Fibroblast of mammary gland (primary cell): Measurements from ENCODE around the gene IGFBP1.
"Not testable (repeated sequence)": the region's sequence is repeated elsewhere in the genome, so short reads cannot be mapped to it uniquely, and the experiment has no call there.

Source experiments
- DNase-seq: peaks from one replicate; pipeline ENCODE4 v3.0.0-alpha.2; 2010; ENCODE audit warnings: low read depth
- H3K4me3 ChIP-seq: 2 replicates; pipeline ENCODE4 v1.5.1; 2011; ENCODE audit warnings: low read depth, mild to moderate bottlenecking, low read length, moderate library complexity; ENCODE audit not compliant: control insufficient read depth
- TF ChIP-seq, protein P1 (sequence below): conservative IDR thresholded peaks from 2 replicates; pipeline ENCODE4 v1.5.1; 2011; ENCODE audit warnings: low read depth, low read length, inconsistent platforms; ENCODE audit not compliant: control insufficient read depth, insufficient read depth

The IGFBP1 gene

DNA sequence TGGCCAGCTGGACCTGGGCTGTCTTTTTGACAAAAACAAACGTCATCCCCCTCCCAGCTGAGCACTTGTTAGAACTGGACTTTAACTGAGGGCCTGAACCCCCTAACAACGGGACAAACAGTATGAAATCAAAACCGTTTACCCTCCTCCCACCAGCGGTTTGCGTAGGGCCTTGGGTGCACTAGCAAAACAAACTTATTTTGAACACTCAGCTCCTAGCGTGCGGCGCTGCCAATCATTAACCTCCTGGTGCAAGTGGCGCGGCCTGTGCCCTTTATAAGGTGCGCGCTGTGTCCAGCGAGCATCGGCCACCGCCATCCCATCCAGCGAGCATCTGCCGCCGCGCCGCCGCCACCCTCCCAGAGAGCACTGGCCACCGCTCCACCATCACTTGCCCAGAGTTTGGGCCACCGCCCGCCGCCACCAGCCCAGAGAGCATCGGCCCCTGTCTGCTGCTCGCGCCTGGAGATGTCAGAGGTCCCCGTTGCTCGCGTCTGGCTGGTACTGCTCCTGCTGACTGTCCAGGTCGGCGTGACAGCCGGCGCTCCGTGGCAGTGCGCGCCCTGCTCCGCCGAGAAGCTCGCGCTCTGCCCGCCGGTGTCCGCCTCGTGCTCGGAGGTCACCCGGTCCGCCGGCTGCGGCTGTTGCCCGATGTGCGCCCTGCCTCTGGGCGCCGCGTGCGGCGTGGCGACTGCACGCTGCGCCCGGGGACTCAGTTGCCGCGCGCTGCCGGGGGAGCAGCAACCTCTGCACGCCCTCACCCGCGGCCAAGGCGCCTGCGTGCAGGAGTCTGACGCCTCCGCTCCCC is at the start of gene IGFBP1:
Gene IGFBP1, plus strand, starts transcription at position 304 of the 808 bp plus-strand sequence. Its CDS starts 165 bp downstream, at position 469.
- no peak for DNase-seq

GRCh38 chr7:45838852-45839251 is 49.4 kb upstream of the IGFBP1 start:
- DNase-seq, H3K4me3 ChIP-seq: not testable (repeated sequence)

More for the DNA sequence above, at the start of gene IGFBP1:
- H3K4me3 ChIP-seq: no peak within 1 kb of the TSS
- TF ChIP-seq, protein P1, sequence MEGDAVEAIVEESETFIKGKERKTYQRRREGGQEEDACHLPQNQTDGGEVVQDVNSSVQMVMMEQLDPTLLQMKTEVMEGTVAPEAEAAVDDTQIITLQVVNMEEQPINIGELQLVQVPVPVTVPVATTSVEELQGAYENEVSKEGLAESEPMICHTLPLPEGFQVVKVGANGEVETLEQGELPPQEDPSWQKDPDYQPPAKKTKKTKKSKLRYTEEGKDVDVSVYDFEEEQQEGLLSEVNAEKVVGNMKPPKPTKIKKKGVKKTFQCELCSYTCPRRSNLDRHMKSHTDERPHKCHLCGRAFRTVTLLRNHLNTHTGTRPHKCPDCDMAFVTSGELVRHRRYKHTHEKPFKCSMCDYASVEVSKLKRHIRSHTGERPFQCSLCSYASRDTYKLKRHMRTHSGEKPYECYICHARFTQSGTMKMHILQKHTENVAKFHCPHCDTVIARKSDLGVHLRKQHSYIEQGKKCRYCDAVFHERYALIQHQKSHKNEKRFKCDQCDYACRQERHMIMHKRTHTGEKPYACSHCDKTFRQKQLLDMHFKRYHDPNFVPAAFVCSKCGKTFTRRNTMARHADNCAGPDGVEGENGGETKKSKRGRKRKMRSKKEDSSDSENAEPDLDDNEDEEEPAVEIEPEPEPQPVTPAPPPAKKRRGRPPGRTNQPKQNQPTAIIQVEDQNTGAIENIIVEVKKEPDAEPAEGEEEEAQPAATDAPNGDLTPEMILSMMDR: no peak

DNA sequence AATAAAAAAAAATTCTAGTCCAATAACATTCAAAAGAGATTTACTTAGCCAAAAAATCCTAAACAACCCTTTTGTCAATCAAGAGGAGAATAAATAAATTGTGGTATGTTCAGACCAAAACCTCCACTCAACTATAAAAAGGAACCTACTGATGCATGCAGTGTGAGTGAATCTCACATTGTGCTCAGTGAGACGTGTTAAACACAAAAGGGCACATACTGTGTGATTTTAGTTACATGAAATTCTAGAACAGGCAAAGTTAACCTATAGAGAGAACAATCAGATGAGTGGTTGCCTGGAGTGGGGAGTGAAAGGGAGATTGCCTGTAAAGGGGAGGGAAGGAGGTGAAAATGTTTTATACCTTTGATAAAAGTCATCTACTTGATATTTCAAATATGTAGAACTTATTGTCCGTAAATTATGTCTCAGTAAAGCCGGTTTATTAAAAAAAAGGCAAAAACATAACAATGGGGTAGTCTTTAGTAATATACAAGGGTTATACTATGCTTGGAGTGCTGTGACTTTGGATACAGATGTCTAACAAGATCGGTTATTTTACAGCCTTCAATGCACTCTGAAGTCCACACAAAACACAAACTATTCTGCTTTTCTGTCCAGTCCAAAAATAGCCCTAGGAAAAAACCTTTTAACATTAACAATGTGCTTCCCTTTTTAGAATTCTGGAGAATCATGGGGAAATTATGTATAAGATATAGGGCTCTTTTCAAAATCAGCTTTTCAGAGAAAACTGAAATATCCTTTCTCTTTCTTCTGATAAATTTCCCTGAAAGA is 46.2 kb upstream of the IGFBP1 start:
- not testable (repeated sequence) for H3K4me3 ChIP-seq, DNase-seq

DNA sequence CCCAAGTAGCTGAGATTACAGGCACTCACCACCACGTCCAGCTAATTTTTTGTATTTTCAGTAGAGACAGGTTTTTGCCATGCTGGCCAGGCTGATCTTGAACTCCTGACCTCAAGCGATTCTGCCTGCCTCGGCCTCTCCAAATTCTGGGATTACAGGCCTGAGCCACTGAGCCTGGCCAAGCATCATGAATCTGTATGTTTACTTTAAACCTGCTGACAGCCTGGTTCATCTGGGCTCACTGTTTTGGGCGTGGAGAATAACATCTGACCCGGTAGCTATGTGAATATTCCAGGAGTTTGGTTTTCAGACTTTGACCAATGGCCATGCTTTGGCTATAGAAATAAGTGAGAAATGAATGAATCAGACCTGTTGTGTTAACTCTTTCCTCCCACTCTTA is 41.8 kb upstream of the IGFBP1 start:
- not testable (repeated sequence) for H3K4me3 ChIP-seq, DNase-seq

DNA sequence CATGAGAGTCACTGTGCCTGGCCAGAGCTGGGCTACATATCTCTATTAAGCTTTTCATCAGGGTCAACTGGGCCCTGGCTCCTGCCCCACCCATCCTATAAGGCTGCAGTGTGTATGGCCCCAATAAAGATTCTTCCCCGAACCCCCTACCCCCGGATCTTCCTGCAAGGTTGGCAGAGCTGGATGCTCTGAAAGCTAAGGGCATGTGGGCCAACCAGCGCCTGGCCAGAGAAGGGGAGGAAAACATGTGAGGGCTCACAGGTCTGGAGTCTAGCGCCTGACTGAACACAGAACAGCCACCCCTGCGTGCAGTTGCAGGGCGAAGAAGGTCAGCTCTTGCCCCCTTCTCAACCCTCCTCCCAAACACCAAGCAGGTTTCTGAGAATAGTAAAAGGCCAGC is 39.6 kb upstream of the IGFBP1 start:
- H3K4me3 ChIP-seq, DNase-seq: not testable (repeated sequence)

DNA sequence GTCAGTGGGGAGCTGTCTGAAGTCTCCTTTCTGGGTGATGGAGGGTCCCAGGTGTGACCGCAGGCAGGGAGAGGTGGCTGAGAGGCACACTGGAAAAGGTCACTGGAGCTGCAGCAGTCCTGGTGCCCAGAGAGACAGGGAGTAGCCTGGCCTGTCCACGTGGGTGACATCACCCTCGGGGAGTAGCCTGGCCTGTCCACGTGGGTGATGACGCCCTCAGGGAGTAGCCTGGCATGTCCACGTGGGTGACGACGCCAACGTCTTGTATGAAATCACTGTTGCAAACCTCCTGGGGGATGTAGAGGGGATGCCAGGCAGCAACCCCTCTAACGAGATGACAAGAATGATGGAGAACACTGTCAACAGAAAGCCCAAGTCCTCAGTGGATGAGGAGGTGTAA is 35.3 kb upstream of the IGFBP1 start:
- DNase-seq: not testable (repeated sequence)

GRCh38 chr7:45853491-45853890 is 34.8 kb upstream of the IGFBP1 start:
- DNase-seq, H3K4me3 ChIP-seq: not testable (repeated sequence)

More for the DNA sequence above, 35.3 kb upstream of the IGFBP1 start:
- H3K4me3 ChIP-seq: not testable (repeated sequence)

DNA sequence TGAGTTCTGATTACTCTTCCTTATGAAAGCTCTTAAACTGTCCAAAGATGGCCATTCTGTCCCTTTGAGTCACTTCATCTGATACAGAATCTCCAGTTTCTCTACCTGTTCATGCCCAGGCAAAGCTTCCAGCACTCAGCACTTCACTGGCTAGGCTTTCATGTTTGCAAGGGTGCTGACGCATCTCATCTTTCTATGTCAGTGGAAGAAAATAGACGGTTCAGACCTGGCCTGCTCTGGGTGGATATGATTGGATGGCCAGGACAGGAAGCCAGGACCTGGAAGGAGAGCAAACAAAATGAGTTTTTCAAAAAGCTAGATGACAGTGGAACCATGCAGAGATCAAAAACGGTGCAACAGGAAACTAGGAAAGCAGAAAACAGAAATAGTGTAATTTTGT is 32.6 kb upstream of the IGFBP1 start:
- H3K4me3 ChIP-seq, DNase-seq: not testable (repeated sequence)

DNA sequence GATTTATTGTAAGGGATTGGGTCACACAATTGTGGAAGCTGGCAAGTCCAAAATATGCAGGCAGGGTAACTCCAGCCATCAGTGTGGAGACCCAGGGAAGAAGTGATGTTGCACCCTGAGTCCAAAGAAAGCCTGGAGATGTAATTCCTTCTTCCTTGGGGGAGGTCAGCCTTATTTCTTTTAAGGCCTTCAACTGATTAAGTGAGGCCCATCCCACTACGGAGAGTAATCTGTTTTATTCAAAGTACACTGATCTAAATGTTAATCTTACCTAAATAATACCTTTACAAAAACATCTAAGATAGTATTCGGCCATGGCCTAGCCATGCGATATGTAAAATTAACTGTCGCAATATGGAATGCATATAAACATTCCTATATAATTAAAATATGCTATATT is 31.4 kb upstream of the IGFBP1 start:
- not testable (repeated sequence) for DNase-seq, H3K4me3 ChIP-seq

GRCh38 chr7:45863715-45864114 is 24.6 kb upstream of the IGFBP1 start:
- TF ChIP-seq, protein P1: peak; percentile 21
- H3K4me3 ChIP-seq: no peak overlapping the region
- no peak for DNase-seq

- DNase-seq: no peak
- TF ChIP-seq, protein P1: no peak
- no peak overlapping the region for H3K4me3 ChIP-seq
Observed at GRCh38 chr7:45865594-45866410, 22.5 kb upstream of the IGFBP1 start.
